Spleen (tissue), 7 donors: ENCODE measurements around the gene DMRTA1.

Source experiments
- CTCF ChIP-seq, 11 experiments: fragments of 200-600 bp in 7 of 11; fragments of 450-650 bp in 4 of 11; sonication (generic) in 4 of 11; IDR thresholded peaks in 8 of 11; conservative IDR thresholded peaks in 3 of 11; 1 replicate in 7 of 11; 2 replicates in 4 of 11; pipeline versions ENCODE4 v1.4.0 to v1.8.0; 2016 to 2021; ENCODE audit warnings: antibody characterized with exemption in 11 of 11, inconsistent platforms in 4 of 11, mild to moderate bottlenecking in 1 of 11
- POLR2A ChIP-seq, 3 donors: fragments of 450-650 bp; IDR thresholded peaks; one replicate each; pipeline ENCODE4 v1.5.1; 2017; ENCODE audit warnings: antibody characterized with exemption in 3 of 3, mild to moderate bottlenecking in 1 of 3
- POLR2AphosphoS5 ChIP-seq, 3 donors: sonication (generic); formaldehyde crosslinking; IDR thresholded peaks; one replicate each; pipeline ENCODE4 v1.5.1; 2017; ENCODE audit warnings: antibody characterized with exemption in 3 of 3
- donor health status: DM: no; HTN: no; CAD: no; lungs with moderate emphysema.
- donor health status: DM: no; HTN: no; CAD: no.
- donor health status: DM: no; HTN: no; CAD: no.

GRCh38 chr9:22449719-22450118, 3.1 kb downstream of the DMRTA1 start:
- TF ChIP-seq CTCF (IDR thresholded peaks at IDR 0.05 in 8 of 11, conservative IDR thresholded peaks at IDR 0.05 in 3 of 11), result no peak
- TF ChIP-seq POLR2A (IDR thresholded peaks at IDR 0.05), result no peak
- no peak for TF ChIP-seq POLR2AphosphoS5 (IDR thresholded peaks at IDR 0.05)
